Measurements from ENCODE around the gene BRICD5.

- no peak for TF ChIP-seq CTCF (IDR thresholded peaks at IDR 0.05)
- TF ChIP-seq ZFX (IDR thresholded peaks at IDR 0.05; ENCODE audit: borderline replicate concordance) = no peak
Observed at GRCh38 chr16:2183671-2184070, 27.0 kb downstream of the BRICD5 start.
